ENCODE measurements around the gene MIPOL1.

Gene MIPOL1

GRCh38 chr14:37587131-37587803 is 389.5 kb downstream of the MIPOL1 start:
- DNase-seq (ENCODE audit: low read depth in 2 of 2): no peak

GRCh38 chr14:37587881-37588666 is 390.3 kb downstream of the MIPOL1 start:
- no peak for DNase-seq (ENCODE audit: low read depth in 2 of 2)

- DNase-seq (ENCODE audit: low read depth in 2 of 2): no peak
These were observed 390.9 kb downstream of the MIPOL1 start for GRCh38 chr14:37588667-37588955.

DNA sequence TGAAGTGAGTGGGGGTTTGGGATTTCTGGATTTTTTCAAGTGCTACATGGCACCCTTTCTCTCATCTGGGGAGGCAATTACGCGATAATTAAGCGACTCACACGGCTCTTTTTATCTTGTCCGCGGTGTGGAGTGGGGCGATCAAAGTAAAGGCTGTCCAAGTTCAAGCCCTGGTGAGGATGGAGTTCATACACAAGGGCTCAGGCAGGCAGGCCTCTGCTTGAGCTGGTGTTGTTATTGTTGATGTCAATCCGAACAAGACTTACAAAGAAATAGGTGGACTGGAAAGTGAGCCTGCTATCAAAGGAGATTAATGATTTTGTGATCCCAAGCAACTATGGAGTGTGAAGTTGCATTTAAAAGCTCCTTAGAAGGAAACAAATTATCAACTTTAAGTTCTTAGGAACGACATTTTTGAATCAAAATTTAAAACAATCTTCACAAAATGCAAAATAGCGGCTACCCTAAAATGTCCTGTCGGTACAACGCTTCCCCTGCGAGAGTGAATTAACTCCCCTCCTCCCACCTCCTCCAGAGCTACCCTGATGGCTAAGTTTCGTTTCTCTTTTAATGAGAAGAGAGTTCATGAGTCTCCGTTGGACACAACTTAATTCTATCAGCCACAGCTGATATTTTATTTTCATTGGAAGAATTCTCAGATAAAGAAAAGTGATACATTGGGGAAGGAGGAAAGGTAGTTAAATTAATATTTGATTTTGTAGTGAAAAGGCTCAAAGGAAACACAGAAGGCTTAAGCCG is 391.4 kb downstream of the MIPOL1 start:
- no peak for DNase-seq (ENCODE audit: low read depth in 2 of 2)

- DNase-seq (ENCODE audit: low read depth in 2 of 2): no peak
These were observed 392.1 kb downstream of the MIPOL1 start for GRCh38 chr14:37589715-37590427.

GRCh38 chr14:37590428-37591139 is 392.8 kb downstream of the MIPOL1 start:
- DNase-seq (ENCODE audit: low read depth in 2 of 2): no peak

GRCh38 chr14:37591311-37591940 is 393.7 kb downstream of the MIPOL1 start:
- no peak for DNase-seq (ENCODE audit: low read depth in 2 of 2)

GRCh38 chr14:37591941-37592481 is 394.3 kb downstream of the MIPOL1 start:
- DNase-seq (ENCODE audit: low read depth in 2 of 2): no peak

DNA sequence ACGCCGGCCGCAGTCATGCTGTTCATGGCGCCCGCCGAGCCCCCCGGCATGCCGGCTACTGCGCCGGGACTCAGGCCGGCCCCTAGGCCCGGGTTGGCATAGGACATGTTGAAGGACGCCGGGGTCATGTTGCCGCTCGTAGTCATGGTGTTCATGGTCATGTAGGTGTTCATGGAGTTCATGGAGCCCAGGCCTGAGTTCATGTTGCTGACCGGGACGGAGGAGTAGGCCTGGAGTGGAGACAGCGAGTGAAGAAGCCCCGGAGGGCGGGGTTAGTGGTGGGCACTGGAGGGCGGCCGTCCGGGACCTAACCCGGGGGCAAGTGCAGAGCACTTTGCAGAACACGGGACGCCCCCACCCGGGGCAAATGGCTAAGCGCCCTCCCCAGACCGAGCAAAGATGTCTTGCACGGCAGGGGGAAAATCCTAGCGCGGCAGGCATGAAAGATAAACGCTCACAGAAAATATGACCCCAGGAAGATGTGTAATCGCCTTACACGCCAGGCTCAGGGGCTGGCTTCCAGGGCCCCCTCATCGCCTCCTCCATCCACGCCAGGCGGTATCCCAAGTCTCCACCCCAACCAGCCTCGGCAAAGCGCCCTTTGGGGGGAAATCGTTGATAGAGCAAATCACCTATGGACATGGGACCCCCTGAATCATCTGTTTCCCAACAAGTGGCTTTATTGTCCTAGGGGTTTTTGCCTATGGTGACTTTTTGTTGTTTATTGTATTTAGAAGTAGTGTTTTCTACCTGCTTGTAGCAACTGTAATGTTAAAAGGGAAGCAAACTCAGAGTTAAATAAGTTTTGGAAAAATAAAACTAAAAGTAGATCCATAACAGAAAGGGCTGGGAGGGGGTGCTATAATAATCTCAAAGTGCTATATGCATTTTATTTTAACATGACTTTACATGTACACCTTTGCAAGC is 395.0 kb downstream of the MIPOL1 start:
- DNase-seq (ENCODE audit: low read depth in 2 of 2): no peak

- DNase-seq (ENCODE audit: low read depth in 2 of 2): no peak
These were observed 395.9 kb downstream of the MIPOL1 start for GRCh38 chr14:37593511-37594237.

DNA sequence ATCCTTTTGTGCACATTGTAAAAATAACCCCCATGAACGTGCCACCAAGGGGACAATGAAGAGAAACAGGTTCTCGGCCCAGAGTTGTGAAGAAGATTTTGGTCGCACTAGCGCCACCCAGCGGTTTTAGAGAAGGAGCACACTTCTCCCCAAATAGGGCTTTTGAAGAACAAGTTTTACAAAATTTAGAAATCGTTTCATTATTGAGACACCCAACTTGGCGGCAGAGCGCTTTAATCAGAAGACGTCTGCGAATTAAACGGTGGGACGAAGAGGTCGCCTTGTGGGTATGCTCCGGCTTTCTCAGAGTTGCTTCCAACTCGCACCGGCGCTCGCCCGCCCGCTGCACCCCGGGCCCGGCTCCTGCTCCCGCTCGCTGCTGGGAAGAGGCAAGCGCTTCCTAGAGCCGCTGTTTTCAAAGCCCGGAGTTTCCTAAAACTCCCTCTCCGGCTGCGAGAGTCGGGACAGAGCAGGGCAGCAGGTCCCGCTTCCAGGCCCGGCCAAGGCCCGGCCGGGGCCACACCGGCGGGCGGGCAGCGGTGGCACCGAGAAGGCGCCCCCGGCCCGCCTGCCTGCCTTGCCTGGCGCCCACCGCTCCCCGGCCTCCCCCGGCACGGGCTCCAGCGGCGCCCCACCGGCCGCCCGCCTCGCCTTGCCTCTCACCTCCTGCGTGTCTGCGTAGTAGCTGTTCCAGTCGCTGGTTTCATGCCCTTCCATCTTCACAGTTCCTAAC is 396.7 kb downstream of the MIPOL1 start:
- peak; percentile 28 to 40 for DNase-seq (ENCODE audit: low read depth in 2 of 2)

DNA sequence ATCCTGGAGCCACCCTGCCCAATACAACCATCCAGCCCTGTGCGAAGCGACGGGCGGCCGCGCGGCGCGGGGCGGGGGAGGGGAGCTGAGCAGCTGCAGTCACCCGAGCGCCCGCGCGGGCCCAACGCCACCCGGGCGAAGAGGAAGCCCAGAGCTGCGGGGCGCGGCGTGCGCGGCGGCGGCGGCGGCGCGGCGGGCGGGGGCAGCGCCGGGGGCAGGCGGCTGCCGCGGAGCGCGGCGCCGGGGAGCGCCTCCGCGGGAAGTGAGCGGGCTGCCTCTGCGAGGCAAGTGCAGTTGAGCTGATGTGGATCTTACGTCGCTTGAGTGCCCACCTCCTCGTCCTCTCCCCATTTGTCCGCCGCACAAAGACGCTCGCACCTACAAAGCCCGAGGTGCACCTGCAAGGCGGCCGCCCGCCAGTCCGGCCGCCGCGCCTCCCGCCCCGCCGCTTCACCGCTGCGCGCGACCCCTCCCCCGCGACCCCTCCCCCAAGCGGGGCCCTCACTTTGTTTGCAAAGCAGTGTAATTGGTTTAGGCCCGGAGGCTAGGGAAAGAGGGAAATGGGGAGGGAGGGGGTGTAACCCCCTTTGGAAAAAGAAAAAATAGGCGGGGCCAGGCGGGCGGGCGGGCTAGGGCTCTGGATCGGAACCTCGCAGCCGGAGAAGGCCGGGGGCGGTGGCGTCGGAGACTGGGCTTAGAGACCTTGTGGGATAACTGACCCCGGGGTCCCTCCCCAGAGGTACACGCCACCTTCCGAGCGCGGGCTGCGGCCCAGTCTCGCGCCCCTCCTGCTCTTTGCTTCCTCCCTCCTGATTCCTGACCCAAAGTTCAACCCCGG is 397.5 kb downstream of the MIPOL1 start, which contains the start of the genes FOXA1 and TTC6:
Gene FOXA1 (minus strand): TSS at position 279 of the 838 bp plus-strand sequence. CDS start 277 bp downstream, at position 2.
Gene TTC6 (plus strand): TSS at position 659 of the 838 bp plus-strand sequence. CDS start 26,436 bp downstream, outside the sequence.
- DNase-seq (ENCODE audit: low read depth in 2 of 2): no peak

GRCh38 chr14:37595809-37596621 is 398.3 kb downstream of the MIPOL1 start:
- no peak for DNase-seq (ENCODE audit: low read depth in 2 of 2)

- no peak for DNase-seq (ENCODE audit: low read depth in 2 of 2)
These were observed 399.2 kb downstream of the MIPOL1 start for GRCh38 chr14:37596790-37597472.

GRCh38 chr14:37597538-37597913 is 399.8 kb downstream of the MIPOL1 start:
- DNase-seq (ENCODE audit: low read depth in 2 of 2): no peak
